T-helper 9 cell (primary cell): ENCODE results near the gene PKLR.
A peak's percentile ranks its signal among the peaks of the same experiment; 100 is the strongest.

ENCODE experiments used
- DNase-seq: peaks from one replicate; pipeline ENCODE4 v3.0.0-alpha.2; 2020

The PKLR gene

DNA sequence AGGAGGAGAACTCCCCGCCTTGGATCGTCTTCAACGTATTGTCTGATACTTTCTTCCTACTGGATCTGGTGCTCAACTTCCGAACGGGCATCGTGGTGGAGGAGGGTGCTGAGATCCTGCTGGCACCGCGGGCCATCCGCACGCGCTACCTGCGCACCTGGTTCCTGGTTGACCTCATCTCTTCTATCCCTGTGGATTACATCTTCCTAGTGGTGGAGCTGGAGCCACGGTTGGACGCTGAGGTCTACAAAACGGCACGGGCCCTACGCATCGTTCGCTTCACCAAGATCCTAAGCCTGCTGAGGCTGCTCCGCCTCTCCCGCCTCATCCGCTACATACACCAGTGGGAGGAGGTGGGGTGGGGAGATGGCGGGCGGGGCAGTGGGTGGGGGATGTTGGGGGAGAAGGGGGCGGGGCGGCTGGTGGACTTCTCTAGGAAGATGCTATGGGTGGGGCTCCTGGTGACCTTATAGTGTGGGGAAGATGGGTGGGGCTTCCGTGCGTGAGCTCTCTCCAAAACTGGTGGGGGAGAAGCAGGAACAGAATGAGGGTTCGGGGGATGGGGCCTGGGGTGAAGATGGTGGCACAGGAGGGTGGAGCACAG is 18.6 kb downstream of the PKLR start:
- DNase-seq: no peak

- DNase-seq: no peak
These were observed 22.0 kb downstream of the PKLR start for GRCh38 chr1:155279268-155279667.

DNA sequence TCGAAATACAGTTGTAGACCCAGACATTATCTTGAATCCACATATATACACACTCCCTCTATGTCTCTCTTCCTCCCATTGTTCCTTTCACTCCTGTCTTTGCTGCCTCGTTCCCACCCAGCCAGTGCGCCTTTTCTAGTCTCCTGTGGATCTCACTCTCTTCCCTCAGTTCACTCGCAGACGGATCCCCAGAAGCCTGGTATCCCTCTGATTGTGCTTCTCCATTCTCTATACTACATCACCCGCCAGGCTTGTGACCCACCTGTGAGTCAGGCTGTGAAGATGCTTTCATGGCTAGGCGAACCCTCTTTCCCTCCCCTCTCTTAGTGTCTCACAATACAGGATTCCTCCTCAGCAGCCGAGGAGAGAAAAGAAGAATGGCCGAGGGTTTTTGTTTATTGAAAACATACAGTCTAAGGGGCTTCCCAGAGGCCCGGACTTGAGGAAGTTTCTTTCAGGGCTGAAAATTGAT is 22.5 kb downstream of the PKLR start:
- DNase-seq: no peak

- peak; percentile 76 for DNase-seq
These were observed 23.1 kb downstream of the PKLR start for GRCh38 chr1:155277902-155278688.

DNA sequence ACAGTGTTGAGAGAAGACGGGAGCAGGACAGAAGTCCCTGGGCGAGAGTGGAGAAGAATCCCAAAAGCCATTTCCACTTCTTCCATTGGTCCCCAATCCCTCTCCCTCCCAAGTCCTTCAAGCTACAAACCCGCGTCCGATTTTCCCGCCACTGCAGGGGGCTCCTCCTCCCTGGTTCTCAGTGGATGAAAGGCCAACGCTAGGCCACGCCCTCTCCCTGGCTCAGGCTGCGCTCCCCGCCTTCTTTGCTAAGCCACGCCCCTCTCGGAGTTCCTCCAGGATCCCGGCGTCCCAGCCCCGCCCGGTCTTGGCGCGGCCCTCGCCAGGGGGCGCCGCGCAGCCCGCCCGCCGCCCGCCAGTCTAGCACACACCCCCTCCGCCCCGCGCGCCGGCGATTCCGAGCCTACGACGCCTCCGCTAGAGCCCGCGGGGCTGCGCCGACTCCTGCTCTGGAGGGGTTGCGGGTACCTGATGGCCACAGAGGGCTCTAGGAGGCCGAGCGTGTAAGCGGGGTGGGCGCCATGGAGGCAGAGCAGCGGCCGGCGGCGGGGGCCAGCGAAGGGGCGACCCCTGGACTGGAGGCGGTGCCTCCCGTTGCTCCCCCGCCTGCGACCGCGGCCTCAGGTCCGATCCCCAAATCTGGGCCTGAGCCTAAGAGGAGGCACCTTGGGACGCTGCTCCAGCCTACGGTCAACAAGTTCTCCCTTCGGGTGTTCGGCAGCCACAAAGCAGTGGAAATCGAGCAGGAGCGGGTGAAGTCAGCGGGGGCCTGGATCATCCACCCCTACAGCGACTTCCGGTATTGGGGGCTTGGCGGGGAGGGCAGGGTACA is 24.0 kb downstream of the PKLR start, which contains the start of gene HCN3:
HCN3 (plus strand) TSS at position 394 of the 832 bp plus-strand sequence; CDS start at position 522, 128 bp downstream.
- peak; percentile 89 for DNase-seq

- DNase-seq: peak; percentile 90
These were observed 27.6 kb downstream of the PKLR start, which contains the start of gene CLK2 for GRCh38 chr1:155273343-155274245. Gene CLK2 (minus strand): TSS chr1:155273504. CDS start chr1:155270977, 2,527 bp downstream.

- DNase-seq: no peak
These were observed 28.5 kb downstream of the PKLR start for GRCh38 chr1:155272466-155273342.

DNA sequence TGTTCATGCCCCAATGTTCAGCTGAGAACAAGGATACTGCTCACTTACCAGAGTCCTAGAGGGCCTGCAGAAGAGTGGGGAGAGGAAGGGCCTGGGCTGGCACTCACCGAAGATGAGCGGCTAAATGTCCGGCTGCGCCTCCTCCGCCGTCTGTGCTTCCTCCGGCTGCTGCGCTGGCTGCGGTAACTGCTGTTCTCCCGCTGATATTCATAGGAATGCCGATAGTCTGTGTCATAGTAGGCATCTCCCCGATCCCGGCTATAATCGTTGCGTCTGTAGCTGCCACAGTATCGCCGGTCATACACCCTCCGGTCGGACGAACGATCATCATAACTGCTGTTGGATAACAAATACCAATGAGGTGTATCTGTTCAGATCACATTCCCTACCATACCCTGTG is 31.9 kb downstream of the PKLR start:
- no peak for DNase-seq

GRCh38 chr1:155268630-155269029 is 32.6 kb downstream of the PKLR start:
- DNase-seq: no peak

DNA sequence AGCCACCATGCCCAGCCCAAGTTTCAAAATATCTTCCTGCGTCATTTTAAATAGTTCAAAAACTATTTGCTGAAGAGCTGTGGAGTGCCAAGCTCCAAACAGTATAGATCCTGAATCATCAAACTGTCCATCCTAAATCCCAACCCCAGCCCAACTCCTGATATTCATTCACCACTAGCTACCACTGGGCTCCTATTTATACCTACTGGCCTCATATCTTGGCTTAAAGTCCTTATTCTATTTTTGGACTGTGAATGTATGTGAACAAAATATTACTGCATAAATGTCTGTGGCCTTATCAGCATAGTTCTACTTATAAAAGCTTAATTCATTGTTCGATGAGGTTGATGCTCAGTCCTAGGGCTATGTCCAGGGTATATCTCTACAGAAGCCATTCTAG is 33.9 kb downstream of the PKLR start:
- no peak for DNase-seq

DNA sequence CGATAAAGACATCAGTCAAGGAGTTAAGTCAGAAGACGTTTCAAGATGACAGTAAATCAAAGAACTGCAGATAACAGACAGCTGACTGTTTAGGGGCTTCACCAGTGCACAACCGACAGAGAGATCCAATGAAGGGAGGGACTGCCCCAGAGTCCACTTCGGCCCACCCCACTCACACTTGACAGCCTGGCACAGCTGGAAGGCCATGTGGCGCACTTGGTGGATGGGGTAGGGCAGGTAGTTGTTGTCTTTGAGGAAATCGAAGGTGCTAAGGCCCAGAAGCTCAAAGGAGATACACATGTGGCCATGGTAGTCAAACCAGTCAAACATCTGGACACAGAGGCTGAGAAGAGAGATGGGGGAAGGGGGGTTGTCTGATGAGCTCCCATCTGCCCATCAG is 34.7 kb downstream of the PKLR start:
- DNase-seq: no peak

- DNase-seq: no peak
These were observed 38.2 kb downstream of the PKLR start for GRCh38 chr1:155263067-155263466.

GRCh38 chr1:155261852-155262673 is 39.2 kb downstream of the PKLR start, which contains the start of gene SCAMP3:
Gene SCAMP3 (minus strand): TSS chr1:155262360. CDS start chr1:155262151, 209 bp downstream.
- peak; percentile 76 for DNase-seq

GRCh38 chr1:155261493-155261851 is 39.8 kb downstream of the PKLR start:
- no peak for DNase-seq

GRCh38 chr1:155260276-155260675 is 41.0 kb downstream of the PKLR start:
- DNase-seq: no peak

DNA sequence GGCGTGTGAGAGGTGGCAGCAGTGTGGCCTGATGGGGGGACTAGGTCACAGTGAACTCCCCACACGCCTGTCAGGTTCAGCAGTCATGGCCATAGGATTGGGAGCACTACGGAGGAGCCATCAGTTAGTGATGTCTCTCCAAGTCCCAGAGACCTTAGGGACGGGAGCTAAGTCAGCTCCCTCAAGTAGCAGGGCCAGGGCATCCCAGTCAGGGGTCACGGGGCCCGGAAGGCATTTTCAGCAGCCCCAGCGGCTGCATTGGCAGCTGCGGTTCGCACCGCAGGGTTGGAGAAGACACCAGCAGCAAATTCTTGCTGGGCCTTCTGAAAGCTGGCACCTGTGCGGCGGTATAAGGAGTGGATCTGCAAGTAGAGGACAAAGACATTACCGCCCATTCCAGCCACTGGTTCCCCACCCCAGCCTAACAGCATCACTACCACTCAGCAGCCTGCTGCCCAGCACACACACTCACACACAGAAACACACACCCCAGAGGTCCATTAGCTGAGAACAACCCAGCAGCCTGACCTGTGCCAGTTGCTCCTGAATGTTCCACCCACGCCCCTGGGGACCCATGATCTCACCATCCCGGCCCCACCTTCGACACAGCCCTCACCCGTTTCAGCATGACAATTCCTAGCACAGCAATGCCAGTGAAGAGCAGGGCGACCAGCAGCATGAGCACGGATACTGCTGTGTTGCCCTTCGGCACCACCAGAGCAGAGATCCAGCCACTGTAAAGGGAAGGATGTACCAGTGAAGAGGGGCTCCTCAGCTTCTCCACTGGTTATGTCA is 45.0 kb downstream of the PKLR start:
- no peak for DNase-seq

- peak; percentile 70 for DNase-seq
These were observed 45.8 kb downstream of the PKLR start, which contains the start of gene ENTREP3 for GRCh38 chr1:155255243-155256007. Gene ENTREP3 (minus strand): TSS chr1:155255483. CDS start chr1:155254877, 606 bp downstream.

- no peak for DNase-seq
These were observed 46.5 kb downstream of the PKLR start for GRCh38 chr1:155254714-155255242.
